Stomach (tissue), 9 donors: ENCODE measurements around the gene NEDD4L. TPM values are rescaled to one million over a fixed set of nuclear protein-coding genes. Genes with fewer than 3 reads are reported as not detected.

Experiments
- DNase-seq, 2 donors: peaks; one replicate each; pipeline versions ENCODE4 v3.0.0 to v3.0.0-alpha.2; 2013 to 2019
- H3K27ac ChIP-seq, 5 donors: fragments of 200-600 bp in 4 of 5; sonication (generic) in 4 of 5; one replicate each; pipeline ENCODE4 v1.5.1; 2013 to 2019; ENCODE audit warnings: mild to moderate bottlenecking in 1 of 5, moderate library complexity in 1 of 5
- H3K27me3 ChIP-seq, 3 donors: fragments of 200-600 bp; sonication (generic); one replicate each; pipeline ENCODE4 v1.5.1; 2017 to 2019; ENCODE audit warnings: mixed run types in 1 of 3
- H3K36me3 ChIP-seq, 4 donors: fragments of 200-600 bp; sonication (generic); 1 replicate in 3 of 4; 2 replicates in 1 of 4; pipeline ENCODE4 v1.5.1; 2016 to 2019
- H3K4me1 ChIP-seq, 4 donors: fragments of 200-600 bp; sonication (generic); one replicate each; pipeline ENCODE4 v1.5.1; 2016 to 2019
- H3K4me3 ChIP-seq, 4 donors: fragments of 200-600 bp; sonication (generic) in 3 of 4; one replicate each; pipeline ENCODE4 v1.5.1; 2016 to 2019; ENCODE audit warnings: mild to moderate bottlenecking in 1 of 4
- H3K9me3 ChIP-seq, 4 donors: fragments of 200-600 bp; sonication (generic); one replicate each; pipeline ENCODE4 v1.5.1; 2016 to 2019
- CTCF ChIP-seq, 7 experiments: fragments of 450-650 bp in 4 of 7; fragments of 200-600 bp in 3 of 7; sonication (generic) in 3 of 7; IDR thresholded peaks; one replicate each; pipeline ENCODE4 v1.5.1; 2016 to 2019; ENCODE audit warnings: antibody characterized with exemption in 7 of 7, control low read depth in 2 of 7, mild to moderate bottlenecking in 1 of 7
- EP300 ChIP-seq: sonication (generic); formaldehyde crosslinking; IDR thresholded peaks from one replicate; pipeline ENCODE4 v1.6.1; 2017; ENCODE audit warnings: antibody characterized with exemption
- POLR2A ChIP-seq, 4 donors: fragments of 450-650 bp; IDR thresholded peaks; one replicate each; pipeline ENCODE4 v1.6.1; 2016; ENCODE audit warnings: antibody characterized with exemption in 4 of 4, control low read depth in 2 of 4, mild to moderate bottlenecking in 1 of 4, moderate library complexity in 1 of 4
- POLR2AphosphoS5 ChIP-seq, 3 donors: sonication (generic); formaldehyde crosslinking; IDR thresholded peaks; one replicate each; pipeline ENCODE4 v1.6.1; 2016; ENCODE audit warnings: antibody characterized with exemption in 3 of 3
- WGBS, 5 donors: extraction: QIAGEN DNeasy Blood & Tissue Kit in 3 of 5; methylation state at CpG; one replicate each; pipeline versions ENCODE4 v1.1.5 to v1.1.7; 2013 to 2018; 5-methylcytosine and 5-hydroxymethylcytosine counted together
- intact Hi-C: fragments of 100-400 bp; cut with DNase I; formaldehyde crosslinking; loops from one replicate; pipeline ENCODE4 v1.15.1; 2023; ENCODE audit warnings: low total_unique reads
- polyA plus RNA-seq, 3 donors: library from polyadenylated mRNA; stranded (reverse); fragments of 200-250 nt; gene quantifications; one replicate each; pipeline ENCODE4 v1.2.3, GENCODE V29; 2013
- total RNA-seq, 5 donors: library from RNA; depleted of rRNA; stranded (reverse); fragments of >200 nt; gene quantifications; one replicate each; pipeline versions ENCODE4 v1.1.0 to v1.2.3, GENCODE V29; 2014 to 2016
- donor health status: healthy with polysubstance abuse.
- donor health status: Bipolar disorder and iron deficiency.
- donor health status: healthy.

The NEDD4L gene
- total and polyA plus RNA-seq, 8 donors: 46.1 to 315 (median 129) TPM

- H3K36me3 ChIP-seq: no peaks in the 10 kb centered on the region
- no peak for DNase-seq
- H3K4me3 ChIP-seq: no peak overlapping the region
- H3K4me1 ChIP-seq: peaks cover 16 to 37% (median 26%) of the 10 kb centered on the region in 4 donors
- WGBS, 5 donors: 74 to 88% (median 83%) methylated on average over 3 of the region's 3 CpGs
- H3K9me3 ChIP-seq: no peaks in the 10 kb centered on the region
- H3K27ac ChIP-seq: no peak overlapping the region
- H3K27me3 ChIP-seq: no peaks in the 10 kb centered on the region
- TF ChIP-seq POLR2AphosphoS5 (IDR thresholded peaks at IDR 0.05): no peak
- intact Hi-C loops: no loop called here
These were observed 17.6 kb upstream of the NEDD4L start for GRCh38 chr18:58026395-58026794.

DNA sequence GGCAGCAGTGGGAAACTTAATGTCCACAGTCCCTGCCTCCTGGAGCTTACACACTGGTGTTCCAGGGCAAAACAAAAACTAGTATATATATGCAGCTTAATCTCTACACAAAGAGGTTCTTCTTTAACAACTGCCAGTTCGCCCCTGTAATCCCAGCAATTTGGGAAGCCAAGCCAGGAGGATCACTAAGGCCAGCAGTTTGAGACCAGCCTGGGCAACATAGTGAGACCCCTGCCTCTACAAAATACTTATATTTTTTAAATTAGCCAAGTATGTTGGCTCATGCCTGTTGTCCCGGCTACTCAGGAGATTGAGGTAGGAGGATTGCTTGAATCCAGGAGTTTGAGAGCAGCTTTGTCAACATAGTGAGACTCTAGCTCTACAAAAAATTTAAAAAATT, 17.2 kb upstream of the NEDD4L start:
- Histone ChIP-seq H3K27me3 (no peaks in the 10 kb centered on the region), H3K27ac (no peak overlapping the region), H3K4me1 (peaks cover 12 to 34% (median 25%) of the 10 kb centered on the region in 4 donors), H3K4me3 (no peak overlapping the region), H3K36me3 (no peaks in the 10 kb centered on the region), H3K9me3 (no peaks in the 10 kb centered on the region)
- WGBS, 5 donors: 43 to 59% (median 49%) methylated on average over 2 of the region's 2 CpGs
- DNase-seq: no peak
- TF ChIP-seq CTCF (IDR thresholded peaks at IDR 0.05) (no peak), POLR2A (IDR thresholded peaks at IDR 0.05) (no peak), POLR2AphosphoS5 (IDR thresholded peaks at IDR 0.05) (no peak), EP300 (no peak)
- intact Hi-C loops: no loop called here

DNA sequence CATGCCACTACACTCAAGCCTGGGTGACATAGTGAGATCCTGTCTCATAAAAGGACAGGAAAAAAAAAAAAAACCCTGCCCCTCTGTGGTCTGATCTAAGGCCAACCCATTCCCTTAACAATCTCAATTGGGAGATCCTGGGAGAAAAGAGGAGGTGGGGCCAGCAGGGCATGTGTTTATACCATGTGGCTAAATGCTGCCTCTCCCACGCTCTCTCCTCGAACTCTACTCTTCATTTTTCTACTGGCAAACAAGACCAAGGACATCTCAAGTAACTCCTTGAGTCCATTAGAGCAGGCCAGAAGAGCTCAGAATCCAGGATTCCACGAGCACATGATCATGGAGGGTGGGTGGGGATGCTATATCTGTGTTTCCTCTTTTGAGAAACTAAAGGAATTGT, 16.7 kb upstream of the NEDD4L start:
- H3K4me3 ChIP-seq: no peak overlapping the region
- DNase-seq: no peak
- intact Hi-C loops: no loop called here
- no peaks in the 10 kb centered on the region for H3K36me3 ChIP-seq
- 76 to 87% (median 82%) methylated on average over 3 of the region's 3 CpGs for WGBS, 5 donors
- no peak overlapping the region for H3K27ac ChIP-seq
- no peaks in the 10 kb centered on the region for H3K27me3 ChIP-seq
- H3K9me3 ChIP-seq: no peaks in the 10 kb centered on the region
- TF ChIP-seq CTCF (IDR thresholded peaks at IDR 0.05) (no peak), POLR2AphosphoS5 (IDR thresholded peaks at IDR 0.05) (no peak), EP300 (no peak), POLR2A (IDR thresholded peaks at IDR 0.05) (no peak)
- peaks cover 12 to 34% (median 25%) of the 10 kb centered on the region in 4 donors for H3K4me1 ChIP-seq

- Histone ChIP-seq H3K4me1 (peaks cover 12 to 32% (median 24%) of the 10 kb centered on the region in 4 donors), H3K27me3 (no peaks in the 10 kb centered on the region), H3K4me3 (no peak overlapping the region), H3K9me3 (no peaks in the 10 kb centered on the region), H3K36me3 (no peaks in the 10 kb centered on the region), H3K27ac (no peak overlapping the region)
- TF ChIP-seq EP300: no peak
- TF ChIP-seq POLR2A (IDR thresholded peaks at IDR 0.05): no peak
- TF ChIP-seq POLR2AphosphoS5 (IDR thresholded peaks at IDR 0.05): no peak
- no peak for TF ChIP-seq CTCF (IDR thresholded peaks at IDR 0.05)
- intact Hi-C loops: no loop called here
- no peak for DNase-seq
- 80 to 96% (median 96%) methylated on average over 4 of the region's 4 CpGs for WGBS, 5 donors
These were observed 15.8 kb upstream of the NEDD4L start for GRCh38 chr18:58028109-58028784.

GRCh38 chr18:58032233-58032632, 11.8 kb upstream of the NEDD4L start:
- Histone ChIP-seq H3K9me3 (no peaks in the 10 kb centered on the region), H3K36me3 (no peaks in the 10 kb centered on the region), H3K4me3 (no peak overlapping the region), H3K27ac (no peak overlapping the region), H3K27me3 (no peaks in the 10 kb centered on the region), H3K4me1 (peaks cover 0 to 4% (median 0%) of the 10 kb centered on the region in 4 donors)
- intact Hi-C loops: no loop called here
- no peak for DNase-seq
- TF ChIP-seq POLR2AphosphoS5 (IDR thresholded peaks at IDR 0.05) (no peak), POLR2A (IDR thresholded peaks at IDR 0.05) (no peak), CTCF (IDR thresholded peaks at IDR 0.05) (no peak), EP300 (no peak)
- 79 to 85% (median 83%) methylated on average over 4 of the region's 4 CpGs for WGBS, 5 donors
